AG09319 (cell line): Measurements from ENCODE around the gene ARHGEF3.
"Not testable (repeated sequence)": the region's sequence is repeated elsewhere in the genome, so short reads cannot be mapped to it uniquely, and the experiment has no call there.

Experiments used
- DNase-seq: peaks from one replicate; pipeline ENCODE4 v3.0.0-alpha.2; 2010; ENCODE audit warnings: low read depth; ENCODE audit errors: extremely low read depth
- CTCF ChIP-seq: IDR thresholded peaks from 2 replicates; pipeline ENCODE4 v1.5.1; 2011; ENCODE audit warnings: low read depth, mild to moderate bottlenecking, inconsistent platforms, low read length, moderate library complexity

ARHGEF3 gene

GRCh38 chr3:56700151-56700550 lies 101.6 kb downstream of the ARHGEF3 start:
- TF ChIP-seq CTCF = no peak
- no peak for DNase-seq

GRCh38 chr3:56694867-56695683 lies 106.7 kb downstream of the ARHGEF3 start:
- no peak for DNase-seq
- TF ChIP-seq CTCF = no peak

GRCh38 chr3:56693750-56694149 lies 108.0 kb downstream of the ARHGEF3 start:
- no peak for DNase-seq
- TF ChIP-seq CTCF = no peak

- DNase-seq = not testable (repeated sequence)
Observed at GRCh38 chr3:56692520-56693433, 109.0 kb downstream of the ARHGEF3 start.

- DNase-seq = not testable (repeated sequence)
Observed at GRCh38 chr3:56692001-56692365, 109.8 kb downstream of the ARHGEF3 start.

GRCh38 chr3:56691165-56692000 lies 110.4 kb downstream of the ARHGEF3 start:
- no peak for DNase-seq
- no peak for TF ChIP-seq CTCF

- DNase-seq = no peak
- TF ChIP-seq CTCF = no peak
Observed at GRCh38 chr3:56689303-56689702, 112.4 kb downstream of the ARHGEF3 start.

GRCh38 chr3:56688191-56688590 lies 113.6 kb downstream of the ARHGEF3 start:
- TF ChIP-seq CTCF = no peak
- no peak for DNase-seq
